Upper lobe of right lung (tissue), 1 donor: ENCODE measurements around the gene ZC3H13. TPM values are rescaled to one million over a fixed set of nuclear protein-coding genes. Genes with fewer than 3 reads are reported as not detected.
A peak's percentile ranks its signal among the peaks of the same experiment; 100 is the strongest.

Source experiments
- ATAC-seq: fragments of 200-7000 bp; cut with Tn5 transposase; one replicate; pipeline ENCODE4 v1.9.1; 2020; ENCODE audit warnings: mild to moderate bottlenecking, moderate library complexity
- DNase-seq: peaks from one replicate; pipeline ENCODE4 v3.0.0-alpha.2; 2020
- H3K27ac ChIP-seq: fragments of 200-600 bp; one replicate; pipeline ENCODE4 v1.8.0; 2022
- H3K27me3 ChIP-seq: fragments of 200-600 bp; one replicate; pipeline ENCODE4 v1.8.0; 2022; ENCODE audit warnings: mild to moderate bottlenecking
- H3K36me3 ChIP-seq: fragments of 200-600 bp; one replicate; pipeline ENCODE4 v1.8.0; 2022
- H3K4me1 ChIP-seq: fragments of 200-600 bp; one replicate; pipeline ENCODE4 v1.8.0; 2022
- H3K4me3 ChIP-seq: fragments of 200-600 bp; one replicate; pipeline ENCODE4 v1.8.0; 2022; ENCODE audit warnings: mild to moderate bottlenecking
- H3K9me3 ChIP-seq: fragments of 200-600 bp; one replicate; pipeline ENCODE4 v1.8.0; 2022
- intact Hi-C: fragments of 100-400 bp; cut with DNase I; formaldehyde crosslinking; loops from one replicate; pipeline ENCODE4 v1.11.0; 2022
- total RNA-seq: library from RNA; stranded (reverse); fragmentation: NEBNext Ultra II Directional; extraction: Animal tissue kit (Norgen Biotek cat#: 25700); gene quantifications from one replicate; pipeline ENCODE4 v1.2.1, GENCODE V29; 2021
- TF ChIP-seq, protein P1 (sequence below): fragments of 200-600 bp; IDR thresholded peaks from one replicate; pipeline ENCODE4 v1.8.0; 2022; ENCODE audit warnings: antibody characterized with exemption
- donor health status: DM: no; HTN: yes; CAD: no; lungs with severe emphysema.

The ZC3H13 gene
- total RNA-seq, 1 donor from 2014 or later: 49.2 TPM

- no peaks in the 10 kb centered on the region for H3K9me3 ChIP-seq
- intact Hi-C loops: no loop called here
- H3K27me3 ChIP-seq: no peaks in the 10 kb centered on the region
- H3K36me3 ChIP-seq: no peaks in the 10 kb centered on the region
- ATAC-seq (peak; percentile 38), DNase-seq (no peak)
- H3K4me1 ChIP-seq: peaks cover 16% of the 10 kb centered on the region
- TF ChIP-seq, protein P1, sequence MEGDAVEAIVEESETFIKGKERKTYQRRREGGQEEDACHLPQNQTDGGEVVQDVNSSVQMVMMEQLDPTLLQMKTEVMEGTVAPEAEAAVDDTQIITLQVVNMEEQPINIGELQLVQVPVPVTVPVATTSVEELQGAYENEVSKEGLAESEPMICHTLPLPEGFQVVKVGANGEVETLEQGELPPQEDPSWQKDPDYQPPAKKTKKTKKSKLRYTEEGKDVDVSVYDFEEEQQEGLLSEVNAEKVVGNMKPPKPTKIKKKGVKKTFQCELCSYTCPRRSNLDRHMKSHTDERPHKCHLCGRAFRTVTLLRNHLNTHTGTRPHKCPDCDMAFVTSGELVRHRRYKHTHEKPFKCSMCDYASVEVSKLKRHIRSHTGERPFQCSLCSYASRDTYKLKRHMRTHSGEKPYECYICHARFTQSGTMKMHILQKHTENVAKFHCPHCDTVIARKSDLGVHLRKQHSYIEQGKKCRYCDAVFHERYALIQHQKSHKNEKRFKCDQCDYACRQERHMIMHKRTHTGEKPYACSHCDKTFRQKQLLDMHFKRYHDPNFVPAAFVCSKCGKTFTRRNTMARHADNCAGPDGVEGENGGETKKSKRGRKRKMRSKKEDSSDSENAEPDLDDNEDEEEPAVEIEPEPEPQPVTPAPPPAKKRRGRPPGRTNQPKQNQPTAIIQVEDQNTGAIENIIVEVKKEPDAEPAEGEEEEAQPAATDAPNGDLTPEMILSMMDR: no peak
- H3K27ac ChIP-seq: no peak overlapping the region
- H3K4me3 ChIP-seq: no peak overlapping the region
These were observed 47.8 kb upstream of the ZC3H13 start for GRCh38 chr13:46100191-46100815.

GRCh38 chr13:46097663-46098062, 45.1 kb upstream of the ZC3H13 start:
- H3K4me1 ChIP-seq: peaks cover 16% of the 10 kb centered on the region
- TF ChIP-seq, protein P1: no peak
- no peaks in the 10 kb centered on the region for H3K36me3 ChIP-seq
- H3K9me3 ChIP-seq: no peaks in the 10 kb centered on the region
- H3K27me3 ChIP-seq: no peaks in the 10 kb centered on the region
- no peak overlapping the region for H3K27ac ChIP-seq
- no peak for DNase-seq
- intact Hi-C loops: no loop called here
- ATAC-seq: no peak
- H3K4me3 ChIP-seq: no peak overlapping the region

DNA sequence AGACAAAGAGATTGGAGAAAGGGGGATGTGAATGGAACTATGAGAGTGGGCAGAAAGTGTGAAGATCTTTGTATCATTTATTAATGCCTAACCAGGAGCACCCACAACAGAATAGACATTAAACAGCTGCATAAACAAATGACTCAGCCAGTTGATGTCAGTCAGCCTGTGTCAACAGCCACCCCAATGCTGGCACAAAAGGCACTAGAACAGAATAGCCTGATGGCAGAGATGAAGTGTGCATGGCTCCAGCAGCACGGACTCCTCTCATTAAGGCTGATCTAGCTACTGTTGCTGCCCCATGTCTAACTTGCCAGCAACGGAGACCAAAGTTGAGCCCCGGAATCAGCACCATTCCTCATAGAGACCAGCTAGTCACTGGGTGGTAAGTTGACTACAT, 44.5 kb upstream of the ZC3H13 start:
- Histone ChIP-seq H3K4me3 (no peak overlapping the region), H3K9me3 (no peaks in the 10 kb centered on the region), H3K36me3 (no peaks in the 10 kb centered on the region), H3K27me3 (no peaks in the 10 kb centered on the region), H3K27ac (no peak overlapping the region), H3K4me1 (peaks cover 12% of the 10 kb centered on the region)
- ATAC-seq (no peak), DNase-seq (no peak)
- TF ChIP-seq, protein P1: no peak
- intact Hi-C loops: no loop called here

- Histone ChIP-seq H3K27ac (no peak overlapping the region), H3K9me3 (no peaks in the 10 kb centered on the region), H3K27me3 (no peaks in the 10 kb centered on the region), H3K36me3 (no peaks in the 10 kb centered on the region), H3K4me1 (no peaks in the 10 kb centered on the region), H3K4me3 (no peak overlapping the region)
- ATAC-seq: no peak
- intact Hi-C loops: no loop called here
- no peak for DNase-seq
- TF ChIP-seq, protein P1: no peak
These were observed 41.9 kb upstream of the ZC3H13 start for GRCh38 chr13:46094478-46094877.

GRCh38 chr13:46088821-46089562, 36.4 kb upstream of the ZC3H13 start:
- ATAC-seq: peak; percentile 63
- intact Hi-C loops: no loop called here
- TF ChIP-seq, protein P1: no peak

More at GRCh38 chr13:46088821-46089562, 36.4 kb upstream of the ZC3H13 start:
- Histone ChIP-seq H3K9me3 (no peaks in the 10 kb centered on the region), H3K36me3 (no peaks in the 10 kb centered on the region), H3K4me1 (no peaks in the 10 kb centered on the region), H3K27ac (no peak overlapping the region), H3K4me3 (no peak overlapping the region), H3K27me3 (no peaks in the 10 kb centered on the region)
- no peak for DNase-seq
